WI38 (cell line): ENCODE results near the gene C10orf143.

Experiments used
- H3K4me3 ChIP-seq: 2 replicates; pipeline ENCODE4 v1.5.1; 2011; ENCODE audit warnings: low read depth, mild to moderate bottlenecking, control low read depth, low read length
- TF ChIP-seq, protein P1 (sequence below): IDR thresholded peaks from 2 replicates; pipeline ENCODE4 v1.5.1; 2012; ENCODE audit warnings: low read depth, mild to moderate bottlenecking, control low read depth, low read length

C10orf143 gene

DNA sequence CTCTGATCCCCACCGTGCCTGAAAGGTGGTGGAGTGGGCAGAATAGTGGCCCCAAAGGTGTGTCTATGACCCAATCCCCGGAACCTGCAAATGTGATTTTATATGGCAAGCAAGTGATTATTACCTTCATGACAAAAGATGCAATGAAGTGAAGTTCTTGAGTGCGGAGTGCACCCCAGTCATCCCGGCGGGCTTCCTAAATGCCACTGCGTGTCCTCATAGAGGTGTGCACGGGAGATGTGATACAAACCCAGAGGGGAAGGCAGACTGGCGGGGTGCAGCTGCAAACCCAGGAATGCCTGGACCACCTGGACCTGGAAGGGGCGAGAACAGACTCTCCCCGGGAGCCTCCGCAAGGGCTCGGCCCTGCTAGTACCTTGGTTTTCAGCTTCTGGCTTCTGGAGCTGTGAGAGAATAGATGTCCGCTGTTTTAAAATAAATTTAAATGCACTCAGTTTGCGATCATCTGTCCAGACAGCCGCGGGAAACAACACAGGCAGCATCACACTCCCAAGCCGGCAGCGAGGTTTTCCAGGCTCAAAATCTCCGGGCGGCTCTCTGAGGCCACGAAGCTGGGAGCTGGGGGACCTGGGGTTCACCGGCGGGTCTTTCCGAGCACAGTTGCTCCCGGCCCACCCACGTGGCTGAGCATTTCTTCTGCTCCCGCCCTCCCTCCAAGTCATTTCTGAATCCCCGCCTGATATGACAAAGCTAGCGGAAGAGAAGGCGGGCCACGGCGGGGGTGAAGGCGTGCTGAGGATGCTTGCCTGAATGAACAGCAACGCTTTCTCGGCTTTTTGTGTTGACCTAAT lies 96.2 kb downstream of the C10orf143 start:
- TF ChIP-seq, protein P1, sequence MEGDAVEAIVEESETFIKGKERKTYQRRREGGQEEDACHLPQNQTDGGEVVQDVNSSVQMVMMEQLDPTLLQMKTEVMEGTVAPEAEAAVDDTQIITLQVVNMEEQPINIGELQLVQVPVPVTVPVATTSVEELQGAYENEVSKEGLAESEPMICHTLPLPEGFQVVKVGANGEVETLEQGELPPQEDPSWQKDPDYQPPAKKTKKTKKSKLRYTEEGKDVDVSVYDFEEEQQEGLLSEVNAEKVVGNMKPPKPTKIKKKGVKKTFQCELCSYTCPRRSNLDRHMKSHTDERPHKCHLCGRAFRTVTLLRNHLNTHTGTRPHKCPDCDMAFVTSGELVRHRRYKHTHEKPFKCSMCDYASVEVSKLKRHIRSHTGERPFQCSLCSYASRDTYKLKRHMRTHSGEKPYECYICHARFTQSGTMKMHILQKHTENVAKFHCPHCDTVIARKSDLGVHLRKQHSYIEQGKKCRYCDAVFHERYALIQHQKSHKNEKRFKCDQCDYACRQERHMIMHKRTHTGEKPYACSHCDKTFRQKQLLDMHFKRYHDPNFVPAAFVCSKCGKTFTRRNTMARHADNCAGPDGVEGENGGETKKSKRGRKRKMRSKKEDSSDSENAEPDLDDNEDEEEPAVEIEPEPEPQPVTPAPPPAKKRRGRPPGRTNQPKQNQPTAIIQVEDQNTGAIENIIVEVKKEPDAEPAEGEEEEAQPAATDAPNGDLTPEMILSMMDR, result no peak
- no peak overlapping the region for H3K4me3 ChIP-seq
